OCI-LY3 (cell line): ENCODE data around the gene AFAP1L1.

Experiments used
- H2AFZ ChIP-seq: fragments of 200-600, 300-600 bp; shearing (Covaris generic); 2 replicates; pipeline ENCODE4 v1.6.0; 2014; ENCODE audit warnings: antibody characterized with exemption, low read depth, low read length
- H3K27ac ChIP-seq: fragments of 200-600, 300-600 bp; sonication (generic); 2 replicates; pipeline ENCODE4 v1.5.1; 2014; ENCODE audit warnings: mild to moderate bottlenecking, low read length, moderate library complexity, mixed read lengths
- H3K27me3 ChIP-seq: fragments of 200-600, 300-600 bp; sonication (generic); 2 replicates; pipeline ENCODE4 v1.6.1; 2014; ENCODE audit warnings: low read depth, low read length, mixed read lengths
- H3K36me3 ChIP-seq: fragments of 200-600, 300-600 bp; sonication (generic); replicated peaks from 2 replicates; pipeline ENCODE3; 2014; ENCODE audit warnings: low read depth, low read length, mixed read lengths
- H3K4me1 ChIP-seq: fragments of 300-600, 200-600 bp; sonication (generic); 2 replicates; pipeline ENCODE4 v1.6.1; 2014; ENCODE audit warnings: low read length, mixed read lengths
- H3K4me2 ChIP-seq: fragments of 200-600, 300-600 bp; sonication (generic); 2 replicates; pipeline ENCODE4 v1.6.1; 2014; ENCODE audit warnings: low read length, mixed read lengths
- H3K4me3 ChIP-seq: fragments of 300-600, 200-600 bp; sonication (generic); 2 replicates; pipeline ENCODE4 v1.5.1; 2014; ENCODE audit warnings: antibody characterized with exemption, mild to moderate bottlenecking, low read length, moderate library complexity
- H3K79me2 ChIP-seq: fragments of 300-600, 200-600 bp; shearing (Covaris generic); 2 replicates; pipeline ENCODE4 v1.6.1; 2014; ENCODE audit warnings: mild to moderate bottlenecking, low read length, mixed read lengths
- H3K9ac ChIP-seq: fragments of 300-600, 200-600 bp; shearing (Covaris generic); 2 replicates; pipeline ENCODE4 v1.6.0; 2014; ENCODE audit warnings: mild to moderate bottlenecking, low read length, moderate library complexity
- H3K9me3 ChIP-seq: fragments of 200-600, 300-600 bp; shearing (Covaris generic); 2 replicates; pipeline ENCODE4 v1.6.1; 2014; ENCODE audit warnings: low read length, mixed read lengths; ENCODE audit not compliant: insufficient read depth
- H4K20me1 ChIP-seq: fragments of 200-600, 300-600 bp; sonication (generic); 2 replicates; pipeline ENCODE4 v1.6.1; 2016; ENCODE audit warnings: low read length, mixed read lengths; ENCODE audit not compliant: insufficient read depth
- CTCF ChIP-seq: fragments of 200-600, 300-600 bp; sonication (generic); IDR thresholded peaks from 2 replicates; pipeline ENCODE4 v1.5.1; 2014; ENCODE audit warnings: antibody characterized with exemption, low read length, low read depth
- EZH2phosphoT487 ChIP-seq: fragments of 200-600 bp; shearing (Covaris generic); IDR thresholded peaks from 2 replicates; pipeline ENCODE4 v1.6.1; 2018; ENCODE audit warnings: antibody characterized with exemption, mixed run types, low read depth

AFAP1L1 gene

DNA sequence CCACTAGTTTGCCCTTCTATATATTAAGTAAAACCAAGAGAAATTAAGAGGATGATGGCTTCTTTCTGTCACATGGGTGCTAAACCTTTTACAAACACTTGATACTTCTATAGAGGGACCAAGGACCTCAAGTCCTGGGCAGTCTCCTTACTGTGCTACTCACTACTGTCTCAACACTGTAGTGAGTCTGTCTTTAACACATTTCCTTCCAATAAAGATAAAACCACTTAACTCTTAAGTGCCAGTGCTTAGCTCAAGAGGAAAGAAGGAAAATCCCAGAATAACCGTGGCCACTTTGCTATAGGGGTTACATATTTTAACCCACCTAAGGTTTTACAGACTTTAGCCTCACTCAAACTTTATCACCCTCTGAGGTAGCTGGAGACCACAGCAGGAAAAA lies 69.3 kb downstream of the AFAP1L1 start:
- peaks cover 5% of the 10 kb centered on the region for H3K4me1 ChIP-seq
- no peak overlapping the region for H3K27ac ChIP-seq
- no peaks in the 10 kb centered on the region for H3K36me3 ChIP-seq

GRCh38 chr5:149341876-149342275 lies 70.2 kb downstream of the AFAP1L1 start:
- no peaks in the 10 kb centered on the region for H3K9me3 ChIP-seq
- no peak overlapping the region for H2AFZ ChIP-seq
- no peaks in the 10 kb centered on the region for H4K20me1 ChIP-seq
- no peak overlapping the region for H3K4me3 ChIP-seq
- peaks cover 6% of the 10 kb centered on the region for H3K4me1 ChIP-seq
- no peaks in the 10 kb centered on the region for H3K27me3 ChIP-seq
- H3K4me2 ChIP-seq: no peak overlapping the region
- H3K9ac ChIP-seq: no peak overlapping the region
- H3K27ac ChIP-seq: no peak overlapping the region
- peaks cover 16% of the 10 kb centered on the region for H3K79me2 ChIP-seq
- TF ChIP-seq EZH2phosphoT487 (no peak), CTCF (no peak)
- no peaks in the 10 kb centered on the region for H3K36me3 ChIP-seq

More for the DNA sequence above, 69.3 kb downstream of the AFAP1L1 start:
- H3K9ac ChIP-seq: no peak overlapping the region
- H4K20me1 ChIP-seq: no peaks in the 10 kb centered on the region
- no peaks in the 10 kb centered on the region for H3K9me3 ChIP-seq
- TF ChIP-seq EZH2phosphoT487 (no peak), CTCF (no peak)
- no peak overlapping the region for H3K4me2 ChIP-seq
- no peaks in the 10 kb centered on the region for H3K27me3 ChIP-seq
- H3K4me3 ChIP-seq: no peak overlapping the region
- no peak overlapping the region for H2AFZ ChIP-seq
- peaks cover 6% of the 10 kb centered on the region for H3K79me2 ChIP-seq

GRCh38 chr5:149344151-149344550 lies 72.5 kb downstream of the AFAP1L1 start:
- H2AFZ ChIP-seq: no peak overlapping the region
- peaks cover 19% of the 10 kb centered on the region for H3K36me3 ChIP-seq
- no peaks in the 10 kb centered on the region for H3K27me3 ChIP-seq
- peaks cover 12% of the 10 kb centered on the region for H3K4me1 ChIP-seq
- no peak overlapping the region; the same call in 1 of the 2 replicates for H3K9ac ChIP-seq
- H3K79me2 ChIP-seq: peaks cover 35% of the 10 kb centered on the region
- no peaks in the 10 kb centered on the region for H4K20me1 ChIP-seq
- TF ChIP-seq CTCF: no peak
- TF ChIP-seq EZH2phosphoT487: no peak
- H3K27ac ChIP-seq: no peak overlapping the region
- H3K9me3 ChIP-seq: no peaks in the 10 kb centered on the region
- H3K4me3 ChIP-seq: peak overlapping the region; percentile 99
- H3K4me2 ChIP-seq: peak overlapping the region; percentile 68

DNA sequence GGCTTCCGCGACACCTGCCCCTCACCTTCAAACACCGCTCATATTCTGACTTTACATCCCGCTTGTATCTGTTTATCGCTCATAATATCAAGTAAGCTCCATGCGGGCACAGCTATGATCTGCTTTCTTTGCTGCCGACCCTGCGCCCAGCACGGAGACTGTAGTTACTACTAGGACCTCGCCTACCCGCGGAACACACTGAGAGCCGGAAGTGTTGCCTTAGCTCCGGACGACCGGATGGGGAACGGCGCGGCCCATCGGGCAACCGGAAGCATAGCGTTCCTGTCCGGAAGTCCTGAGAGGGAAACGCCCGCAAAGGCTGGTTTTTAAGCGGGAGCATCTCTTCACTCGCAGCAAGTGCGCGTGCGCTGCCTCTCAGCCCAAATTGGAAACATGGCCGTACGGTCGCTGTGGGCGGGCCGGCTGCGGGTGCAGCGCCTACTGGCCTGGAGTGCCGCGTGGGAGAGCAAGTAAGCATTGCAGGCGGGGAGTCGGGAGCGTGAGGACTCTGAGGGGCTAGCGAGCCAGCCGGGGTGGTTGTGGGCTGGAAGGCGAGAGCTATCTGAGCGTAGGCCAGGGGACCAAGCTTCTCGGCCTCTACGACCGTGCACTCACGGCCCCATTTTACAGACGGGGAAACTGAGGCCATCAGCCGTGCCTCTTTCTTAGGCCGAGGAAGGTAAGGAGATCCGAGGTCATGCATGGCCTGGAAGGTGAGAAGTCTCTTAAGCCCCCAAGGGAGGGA lies 73.7 kb downstream of the AFAP1L1 start, which contains the start of gene GRPEL2:
TSS of gene GRPEL2 (plus strand) at position 353 of the 745 bp plus-strand sequence. CDS start at position 394, 41 bp downstream.
- H3K27me3 ChIP-seq: no peaks in the 10 kb centered on the region
- no peaks in the 10 kb centered on the region for H4K20me1 ChIP-seq
- peak within 1 kb of the TSS; percentile 96 for H2AFZ ChIP-seq
- peak within 1 kb of the TSS; percentile 69 for H3K27ac ChIP-seq
- H3K36me3 ChIP-seq: peaks cover 30% of the 10 kb centered on the region
- H3K4me2 ChIP-seq: peak within 1 kb of the TSS; percentile 85
- H3K9me3 ChIP-seq: no peaks in the 10 kb centered on the region
- H3K4me3 ChIP-seq: peak within 1 kb of the TSS; percentile 99
- peak within 1 kb of the TSS; percentile 98 for H3K9ac ChIP-seq
- H3K79me2 ChIP-seq: peaks cover 41% of the 10 kb centered on the region
- TF ChIP-seq CTCF (no peak), EZH2phosphoT487 (no peak)
- H3K4me1 ChIP-seq: peaks cover 12% of the 10 kb centered on the region
